AG04450 (cell line): ENCODE data around the gene PAX1. TPM values are rescaled to one million over a fixed set of nuclear protein-coding genes. Genes with fewer than 3 reads are reported as not detected.

ENCODE experiments used
- CTCF ChIA-PET: fragments of 300-600, 350-600 bp; formaldehyde crosslinking; extraction: SDS; loops from one replicate; lab custom pipeline; 2022; ENCODE audit warnings: antibody characterized with exemption, inconsistent platforms; lab: Charles Lee
- POLR2A ChIA-PET: fragments of 350-600 bp; formaldehyde crosslinking; extraction: SDS; loops from one replicate; lab custom pipeline; 2021; ENCODE audit warnings: antibody characterized with exemption, inconsistent platforms; lab: Yijun Ruan, JAX
- DNase-seq: peaks from one replicate; pipeline ENCODE4 v3.0.0-alpha.2; 2011; ENCODE audit warnings: low read depth, low spot score
- H3K27ac ChIP-seq: one replicate; pipeline ENCODE4 v1.5.1; 2012; ENCODE audit warnings: low read depth, low read length, control low read depth
- H3K27me3 ChIP-seq: one replicate; pipeline ENCODE4 v1.6.0; 2012; ENCODE audit warnings: low read length; ENCODE audit not compliant: control insufficient read depth, insufficient read depth
- H3K4me3 ChIP-seq: 2 replicates; pipeline ENCODE4 v1.5.1; 2011; ENCODE audit warnings: mild to moderate bottlenecking, low read depth, low read length, control low read depth
- H3K9me3 ChIP-seq: 2 replicates; pipeline ENCODE4 v1.5.1; 2012; ENCODE audit warnings: low read length; ENCODE audit not compliant: control insufficient read depth, insufficient read depth
- CTCF ChIP-seq: IDR thresholded peaks from 2 replicates; pipeline ENCODE4 v1.5.1; 2011; ENCODE audit warnings: low read depth, low read length, control low read depth, inconsistent platforms
- polyA plus RNA-seq: library from polyadenylated mRNA; depleted of rRNA; stranded (reverse); fragments of >200 nt; gene quantifications from 2 replicates; pipeline ENCODE4 v1.2.3, GENCODE V29; 2011

The PAX1 gene
- polyA plus RNA-seq, 1 experiment: not detected

- H3K4me3 ChIP-seq: no peak overlapping the region
- H3K27ac ChIP-seq: no peak overlapping the region
- ChIA-PET POLR2A (no interaction called here), CTCF (no interaction called here)
- H3K9me3 ChIP-seq: peaks cover 11% of the 10 kb centered on the region
- no peak for DNase-seq
- H3K27me3 ChIP-seq: no peaks in the 10 kb centered on the region
- no peak for TF ChIP-seq CTCF
These were observed 12.1 kb upstream of the PAX1 start for GRCh38 chr20:21693322-21693721.

GRCh38 chr20:21698494-21699215 is 6.8 kb upstream of the PAX1 start:
- H3K27me3 ChIP-seq: peaks cover 19% of the 10 kb centered on the region
- POLR2A ChIA-PET: no interaction called here

GRCh38 chr20:21699216-21699508 is 6.3 kb upstream of the PAX1 start:
- no peaks in the 10 kb centered on the region; the same call in 1 of the 2 replicates for H3K9me3 ChIP-seq
- H3K4me3 ChIP-seq: no peak overlapping the region
- no peak for TF ChIP-seq CTCF
- ChIA-PET POLR2A (no interaction called here), CTCF (no interaction called here)
- no peak for DNase-seq
- H3K27ac ChIP-seq: no peak overlapping the region
- peaks cover 20% of the 10 kb centered on the region for H3K27me3 ChIP-seq

More at GRCh38 chr20:21698494-21699215, 6.8 kb upstream of the PAX1 start:
- TF ChIP-seq CTCF: no peak
- Histone ChIP-seq H3K4me3 (no peak overlapping the region), H3K9me3 (no peaks in the 10 kb centered on the region; the same call in 1 of the 2 replicates), H3K27ac (no peak overlapping the region)
- CTCF ChIA-PET: interaction anchor here (0.6 to 1.0 kb wide), 3 partner anchors 20 to 837 kb away, joined by 3 to 4 read pairs (median 3); no protein-coding TSS in a partner anchor
- no peak for DNase-seq

GRCh38 chr20:21701171-21701876 is 4.1 kb upstream of the PAX1 start:
- CTCF ChIA-PET: no interaction called here
- no peak for DNase-seq
- POLR2A ChIA-PET: no interaction called here

More at GRCh38 chr20:21701171-21701876, 4.1 kb upstream of the PAX1 start:
- Histone ChIP-seq H3K27me3 (peaks cover 34% of the 10 kb centered on the region), H3K4me3 (no peak overlapping the region), H3K9me3 (no peaks in the 10 kb centered on the region; the same call in 1 of the 2 replicates), H3K27ac (no peak overlapping the region)
- TF ChIP-seq CTCF: no peak
